GM19035 (cell line): ENCODE results near the gene PGA3.
"Not testable (repeated sequence)": the region's sequence is repeated elsewhere in the genome, so short reads cannot be mapped to it uniquely, and the experiment has no call there.

Experiments
- ATAC-seq: cut with Tn5 transposase; IDR thresholded peaks from one replicate; pipeline ENCODE4 v1.9.1; 2021; ENCODE audit not compliant: unreplicated experiment

PGA3 gene

GRCh38 chr11:61248071-61248470, 44.8 kb downstream of the PGA3 start:
- not testable (repeated sequence) for ATAC-seq

- ATAC-seq = not testable (repeated sequence)
Measured at GRCh38 chr11:61249201-61249600, 45.9 kb downstream of the PGA3 start.

GRCh38 chr11:61250796-61251765, 47.8 kb downstream of the PGA3 start:
- ATAC-seq = not testable (repeated sequence)

- ATAC-seq = not testable (repeated sequence)
Measured at GRCh38 chr11:61252332-61252731, 49.0 kb downstream of the PGA3 start.

GRCh38 chr11:61254403-61255025, 51.2 kb downstream of the PGA3 start:
- peak; percentile 72 for ATAC-seq

GRCh38 chr11:61256710-61257482, 53.6 kb downstream of the PGA3 start:
- no peak for ATAC-seq

GRCh38 chr11:61258546-61258945, 55.2 kb downstream of the PGA3 start:
- ATAC-seq = no peak

- ATAC-seq = no peak
Measured at GRCh38 chr11:61259363-61259762, 56.0 kb downstream of the PGA3 start.
